PC-9 (cell line): ENCODE results near the gene SP110.

Source experiments
- CTCF ChIP-seq: fragments of 200-600 bp; sonication (generic); conservative IDR thresholded peaks from 2 replicates; pipeline ENCODE4 v1.6.1; 2017; ENCODE audit warnings: mixed run types, antibody characterized with exemption, mild to moderate bottlenecking, moderate library complexity
- EZH2 ChIP-seq: fragments of 200-600 bp; sonication (generic); IDR thresholded peaks from 2 replicates; pipeline ENCODE4 v1.8.0; 2017; ENCODE audit warnings: antibody characterized with exemption, low read depth

- TF ChIP-seq EZH2 (no peak), CTCF (no peak)
Observed at GRCh38 chr2:230208576-230208975, 11.2 kb downstream of the SP110 start.
